Astrocyte (in vitro differentiated cells and primary cell): Measurements from ENCODE around the gene RPL3. TPM values are rescaled to one million over a fixed set of nuclear protein-coding genes. Genes with fewer than 3 reads are reported as not detected.

Source experiments
- DNase-seq: peaks from one replicate; pipeline ENCODE4 v3.0.0-alpha.2; 2010; ENCODE audit warnings: low read depth
- FAIRE-seq: peaks from 2 replicates; lab custom pipeline; 2011; peaks lifted over from hg19 to GRCh38; lab: Jason Lieb, UNC
- H2AFZ ChIP-seq: 2 replicates; pipeline ENCODE4 v1.6.0; 2012; ENCODE audit warnings: low read depth, low read length, inconsistent platforms
- H3K27ac ChIP-seq: 2 replicates; pipeline ENCODE4 v1.5.1; 2011; ENCODE audit warnings: low read depth, low read length, inconsistent platforms
- H3K27me3 ChIP-seq: 2 replicates; pipeline ENCODE4 v1.6.0; 2011; ENCODE audit warnings: low read length, inconsistent platforms; ENCODE audit not compliant: insufficient read depth
- H3K36me3 ChIP-seq: 2 replicates; pipeline ENCODE4 v1.5.1; 2011; ENCODE audit warnings: low read length, inconsistent platforms; ENCODE audit not compliant: insufficient read depth
- H3K4me1 ChIP-seq: 2 replicates; pipeline ENCODE4 v1.5.1; 2011; ENCODE audit warnings: low read length, inconsistent platforms; ENCODE audit not compliant: insufficient read depth
- H3K4me2 ChIP-seq: 2 replicates; pipeline ENCODE4 v1.6.0; 2012; ENCODE audit warnings: low read length, inconsistent platforms
- H3K4me3 ChIP-seq: 2 replicates; pipeline ENCODE4 v1.5.1; 2011; ENCODE audit warnings: low read depth, mild to moderate bottlenecking, low read length, inconsistent platforms; ENCODE audit not compliant: insufficient read depth
- H3K79me2 ChIP-seq: 2 replicates; pipeline ENCODE4 v1.6.0; 2012; ENCODE audit warnings: mild to moderate bottlenecking, low read length, inconsistent platforms; ENCODE audit not compliant: insufficient read depth
- H3K9ac ChIP-seq: 2 replicates; pipeline ENCODE4 v1.6.0; 2012; ENCODE audit warnings: mild to moderate bottlenecking, low read length, inconsistent platforms
- H3K9me3 ChIP-seq: 2 replicates; pipeline ENCODE4 v1.5.1; 2012; ENCODE audit warnings: low read depth, mild to moderate bottlenecking, low read length, inconsistent platforms; ENCODE audit not compliant: insufficient read depth
- H4K20me1 ChIP-seq: 2 replicates; pipeline ENCODE4 v1.6.0; 2012; ENCODE audit warnings: low read length, inconsistent platforms; ENCODE audit not compliant: insufficient read depth
- H3K27ac Mint-ChIP-seq: one replicate; pipeline ENCODE4 v1.8.0; 2021; ENCODE audit warnings: mild to moderate bottlenecking, mixed read lengths; ENCODE audit not compliant: unreplicated experiment
- H3K27me3 Mint-ChIP-seq: one replicate; pipeline ENCODE4 v1.8.0; 2021; ENCODE audit warnings: low read depth, mixed read lengths; ENCODE audit not compliant: unreplicated experiment
- H3K36me3 Mint-ChIP-seq: one replicate; pipeline ENCODE4 v1.8.0; 2021; ENCODE audit warnings: low read depth, mixed read lengths; ENCODE audit not compliant: unreplicated experiment
- H3K4me1 Mint-ChIP-seq: one replicate; pipeline ENCODE4 v1.8.0; 2021; ENCODE audit warnings: low read depth, mixed read lengths; ENCODE audit not compliant: unreplicated experiment
- H3K4me3 Mint-ChIP-seq: one replicate; pipeline ENCODE4 v1.8.0; 2021; ENCODE audit warnings: mild to moderate bottlenecking, moderate library complexity, mixed read lengths; ENCODE audit not compliant: unreplicated experiment
- H3K9me3 Mint-ChIP-seq: one replicate; pipeline ENCODE4 v1.8.0; 2021; ENCODE audit warnings: mild to moderate bottlenecking, mixed read lengths; ENCODE audit not compliant: unreplicated experiment
- EZH2 ChIP-seq: IDR thresholded peaks from 2 replicates; pipeline ENCODE4 v1.6.1; 2012; ENCODE audit warnings: mild to moderate bottlenecking, low read length, inconsistent platforms; ENCODE audit not compliant: insufficient read depth
- total RNA-seq: library from RNA; stranded (reverse); gene quantifications from 2 replicates; pipeline ENCODE4 v1.2.1, GENCODE V29; 2021
- TF ChIP-seq, protein P1 (sequence below): IDR thresholded peaks from 2 replicates; pipeline ENCODE4 v1.5.1; 2011; ENCODE audit warnings: low read depth, mild to moderate bottlenecking, inconsistent platforms, low read length, moderate library complexity; ENCODE audit not compliant: insufficient read depth

The RPL3 gene
- total RNA-seq, 1 donor from 2014 or later = 1,182 TPM

DNA sequence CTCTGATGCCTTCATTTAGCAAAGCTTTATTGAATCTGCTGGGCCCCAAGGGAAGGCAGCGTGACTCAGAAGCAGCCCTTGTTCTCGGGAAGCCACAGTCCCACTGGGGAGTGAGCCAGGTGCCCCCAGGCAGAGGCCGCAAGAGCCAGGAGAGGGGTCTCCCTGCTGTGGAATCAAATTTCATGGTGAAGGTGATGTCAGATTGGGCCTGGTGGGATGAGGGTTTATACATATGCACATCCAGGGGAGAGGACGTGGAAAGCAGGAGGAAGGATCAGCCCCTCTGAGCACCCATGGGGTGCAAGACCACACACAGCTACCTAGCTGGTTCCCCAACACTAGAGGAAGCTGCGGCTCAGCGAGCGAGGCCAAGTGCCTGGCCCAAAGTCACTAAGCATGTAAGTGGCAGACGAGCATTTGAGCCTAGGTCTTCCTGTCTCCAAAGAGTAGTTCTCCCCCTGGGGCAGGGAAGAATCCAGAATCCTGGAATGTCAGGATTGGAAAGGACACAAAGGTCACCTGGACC lies 32.3 kb upstream of the RPL3 start:
- DNase-seq = peak; percentile 47

DNA sequence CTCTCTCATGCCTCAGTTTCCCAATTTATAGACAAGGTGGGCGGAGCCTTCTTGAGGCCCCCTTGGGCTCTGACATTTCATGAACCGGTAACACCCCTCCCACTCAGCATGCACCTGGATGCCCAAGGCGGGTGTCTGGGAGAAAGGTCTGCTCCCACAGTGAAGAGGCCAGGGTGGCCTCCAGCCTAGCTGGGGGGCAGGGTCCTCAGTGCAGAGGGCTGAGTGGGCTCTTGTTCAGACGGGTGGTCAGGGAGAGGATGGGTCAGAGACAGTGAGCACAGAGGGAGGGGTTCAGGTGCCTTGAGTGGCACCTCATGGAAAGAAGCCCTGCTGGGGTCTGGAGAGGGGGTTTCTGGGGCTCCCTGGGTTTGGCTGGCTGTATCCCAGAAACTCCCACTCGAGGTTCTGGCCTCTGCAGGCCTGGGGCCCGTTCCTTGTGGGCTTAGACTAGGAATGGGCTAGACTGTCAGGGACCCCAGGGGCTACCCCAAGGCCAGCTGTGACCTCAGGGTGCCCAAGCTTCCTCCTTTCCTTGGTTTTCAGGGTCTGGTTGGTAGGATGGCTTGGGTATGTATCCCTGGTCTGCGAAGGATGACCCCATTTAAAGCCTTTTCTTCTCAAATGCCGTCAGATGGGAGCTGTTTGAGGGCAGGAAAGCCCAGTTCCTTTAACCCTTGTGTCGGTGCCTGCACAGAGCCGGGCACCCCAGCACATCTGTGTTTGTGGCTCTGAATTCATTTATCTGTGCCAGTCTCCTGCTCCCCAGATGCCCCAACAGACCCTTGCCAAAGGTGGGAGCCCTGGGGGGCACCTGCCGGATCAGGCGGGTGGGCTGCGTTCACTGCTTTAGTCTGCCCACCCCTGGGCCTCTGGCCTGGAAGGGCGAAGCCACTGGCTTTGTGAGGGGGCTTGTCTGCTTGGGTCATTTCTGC lies 31.6 kb upstream of the RPL3 start:
- Histone ChIP-seq H4K20me1 (peaks cover 5% of the 10 kb centered on the region), H3K4me2 (peak overlapping the region; percentile 96), H3K9ac (peak overlapping the region; percentile 72), H2AFZ (peak overlapping the region; percentile 86), H3K4me1 (peaks cover 27% of the 10 kb centered on the region), H3K79me2 (no peaks in the 10 kb centered on the region), H3K4me3 (peak overlapping the region; percentile 58), H3K27me3 (no peaks in the 10 kb centered on the region), H3K9me3 (no peaks in the 10 kb centered on the region), H3K36me3 (no peaks in the 10 kb centered on the region), H3K27ac (no peak overlapping the region)
- no peak for FAIRE-seq
- Mint-ChIP-seq H3K27ac (no peak overlapping the region), H3K4me3 (peak overlapping the region; percentile 90), H3K4me1 (peaks cover 10% of the 10 kb centered on the region), H3K9me3 (no peaks in the 10 kb centered on the region), H3K36me3 (no peaks in the 10 kb centered on the region), H3K27me3 (peaks cover 2% of the 10 kb centered on the region)
- TF ChIP-seq EZH2 = no peak
- TF ChIP-seq, protein P1, sequence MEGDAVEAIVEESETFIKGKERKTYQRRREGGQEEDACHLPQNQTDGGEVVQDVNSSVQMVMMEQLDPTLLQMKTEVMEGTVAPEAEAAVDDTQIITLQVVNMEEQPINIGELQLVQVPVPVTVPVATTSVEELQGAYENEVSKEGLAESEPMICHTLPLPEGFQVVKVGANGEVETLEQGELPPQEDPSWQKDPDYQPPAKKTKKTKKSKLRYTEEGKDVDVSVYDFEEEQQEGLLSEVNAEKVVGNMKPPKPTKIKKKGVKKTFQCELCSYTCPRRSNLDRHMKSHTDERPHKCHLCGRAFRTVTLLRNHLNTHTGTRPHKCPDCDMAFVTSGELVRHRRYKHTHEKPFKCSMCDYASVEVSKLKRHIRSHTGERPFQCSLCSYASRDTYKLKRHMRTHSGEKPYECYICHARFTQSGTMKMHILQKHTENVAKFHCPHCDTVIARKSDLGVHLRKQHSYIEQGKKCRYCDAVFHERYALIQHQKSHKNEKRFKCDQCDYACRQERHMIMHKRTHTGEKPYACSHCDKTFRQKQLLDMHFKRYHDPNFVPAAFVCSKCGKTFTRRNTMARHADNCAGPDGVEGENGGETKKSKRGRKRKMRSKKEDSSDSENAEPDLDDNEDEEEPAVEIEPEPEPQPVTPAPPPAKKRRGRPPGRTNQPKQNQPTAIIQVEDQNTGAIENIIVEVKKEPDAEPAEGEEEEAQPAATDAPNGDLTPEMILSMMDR = no peak
- no peak for DNase-seq

More for the DNA sequence above, 32.3 kb upstream of the RPL3 start:
- Histone ChIP-seq H2AFZ (no peak overlapping the region), H3K9me3 (no peaks in the 10 kb centered on the region), H3K9ac (no peak overlapping the region), H4K20me1 (peaks cover 5% of the 10 kb centered on the region), H3K27ac (no peak overlapping the region), H3K4me1 (peaks cover 27% of the 10 kb centered on the region), H3K27me3 (no peaks in the 10 kb centered on the region), H3K36me3 (no peaks in the 10 kb centered on the region), H3K79me2 (no peaks in the 10 kb centered on the region), H3K4me2 (peak overlapping the region; percentile 96), H3K4me3 (no peak overlapping the region)
- peak overlapping the region; percentile 90 for H3K4me3 Mint-ChIP-seq
- TF ChIP-seq, protein P1 = no peak
- TF ChIP-seq EZH2 = no peak
- no peaks in the 10 kb centered on the region for H3K9me3 Mint-ChIP-seq
- no peaks in the 10 kb centered on the region for H3K36me3 Mint-ChIP-seq
- H3K4me1 Mint-ChIP-seq = peaks cover 10% of the 10 kb centered on the region
- FAIRE-seq = no peak
- peaks cover 3% of the 10 kb centered on the region for H3K27me3 Mint-ChIP-seq
- H3K27ac Mint-ChIP-seq = no peak overlapping the region
